H1 (cell line): ENCODE results near the gene ARL6IP5. TPM values are rescaled to one million over a fixed set of nuclear protein-coding genes. Genes with fewer than 3 reads are reported as not detected.

ENCODE experiments used
- CTCF ChIA-PET: fragments of 300-600 bp; sonication (Branson Sonifier 250); formaldehyde crosslinking; loops from one replicate; lab custom pipeline; 2021; ENCODE audit not compliant: partially characterized antibody; lab: Charles Lee
- POLR2A ChIA-PET: fragments of 300-600 bp; sonication (Branson Sonifier 250); formaldehyde crosslinking; loops from one replicate; lab custom pipeline; 2021; ENCODE audit warnings: inconsistent platforms; ENCODE audit not compliant: partially characterized antibody; lab: Charles Lee
- DNase-seq, 2 experiments: peaks; one replicate each; pipeline versions ENCODE4 v3.0.0 to v3.0.0-alpha.2; 2010 to 2022; ENCODE audit warnings: low spot score in 2 of 2, low read depth in 1 of 2, mixed read lengths in 1 of 2
- FAIRE-seq: peaks from 2 replicates; lab custom pipeline; 2011; peaks lifted over from hg19 to GRCh38; lab: Jason Lieb, UNC
- H2AFZ ChIP-seq: 2 replicates; pipeline ENCODE4 v1.8.1; 2012; ENCODE audit warnings: low read length, inconsistent platforms
- H2AK5ac ChIP-seq: 2 replicates; pipeline ENCODE4 v1.6.1; 2013; ENCODE audit warnings: low read depth, low read length
- H2BK120ac ChIP-seq: replicated peaks from 2 replicates; pipeline ENCODE3; 2013; ENCODE audit warnings: low read depth, low read length, inconsistent platforms
- H2BK12ac ChIP-seq: 2 replicates; pipeline ENCODE4 v1.6.1; 2013; ENCODE audit warnings: low read depth, low read length
- H2BK15ac ChIP-seq: 2 replicates; pipeline ENCODE4 v1.6.1; 2013; ENCODE audit warnings: low read length
- H2BK20ac ChIP-seq: 2 replicates; pipeline ENCODE4 v1.6.1; 2013; ENCODE audit warnings: low read length
- H2BK5ac ChIP-seq: 2 replicates; pipeline ENCODE4 v1.6.1; 2013; ENCODE audit warnings: low read depth, low read length
- H3K14ac ChIP-seq: 2 replicates; pipeline ENCODE4 v1.6.1; 2013; ENCODE audit warnings: inconsistent platforms; ENCODE audit not compliant: insufficient read length
- H3K18ac ChIP-seq: 2 replicates; pipeline ENCODE4 v1.6.1; 2013; ENCODE audit warnings: low read length; ENCODE audit errors: extremely low read depth
- H3K23ac ChIP-seq: 2 replicates; pipeline ENCODE4 v1.6.1; 2013; ENCODE audit warnings: inconsistent platforms; ENCODE audit not compliant: insufficient read length
- H3K23me2 ChIP-seq: 2 replicates; pipeline ENCODE4 v1.6.1; 2013; ENCODE audit warnings: low read depth, low read length
- H3K27ac ChIP-seq: 2 replicates; pipeline ENCODE4 v1.6.1; 2011; ENCODE audit warnings: low read depth, low read length, inconsistent platforms
- H3K27me3 ChIP-seq, 4 experiments: replicated peaks in 1 of 4; 1 replicate in 1 of 4; 2 replicates in 3 of 4; pipeline versions ENCODE4 v1.6.1 to v1.8.1; 2011 to 2013; ENCODE audit warnings: low read length in 3 of 4, mild to moderate bottlenecking in 3 of 4, inconsistent platforms in 2 of 4, mixed read lengths in 2 of 4, moderate library complexity in 1 of 4; ENCODE audit not compliant: control insufficient read depth in 3 of 4, insufficient read depth in 3 of 4; ENCODE audit errors: extremely low read depth in 1 of 4
- H3K36me3 ChIP-seq, 4 experiments: 2 replicates each; pipeline versions ENCODE4 v1.6.1 to v1.8.1; 2011 to 2013; ENCODE audit warnings: mild to moderate bottlenecking in 4 of 4, low read length in 3 of 4, moderate library complexity in 2 of 4, control low read depth in 1 of 4, inconsistent platforms in 1 of 4; ENCODE audit not compliant: insufficient read depth in 4 of 4, control insufficient read depth in 2 of 4
- H3K4ac ChIP-seq: replicated peaks from 2 replicates; pipeline ENCODE3; 2013; ENCODE audit warnings: low read length, low read depth, mixed read lengths, inconsistent platforms; ENCODE audit not compliant: insufficient read length
- H3K4me1 ChIP-seq, 4 experiments: replicated peaks in 1 of 4; 1 replicate in 1 of 4; 2 replicates in 3 of 4; pipeline versions ENCODE4 v1.6.1 to v1.8.1; 2011 to 2013; ENCODE audit warnings: low read length in 3 of 4, inconsistent platforms in 2 of 4, mixed read lengths in 1 of 4; ENCODE audit not compliant: insufficient read depth in 4 of 4, control insufficient read depth in 3 of 4
- H3K4me2 ChIP-seq, 2 experiments: 2 replicates each; pipeline versions ENCODE4 v1.6.1 to v1.8.1; 2011 to 2013; ENCODE audit warnings: low read depth in 2 of 2, low read length in 2 of 2, control low read depth in 1 of 2, inconsistent platforms in 1 of 2, mild to moderate bottlenecking in 1 of 2; ENCODE audit not compliant: insufficient read depth in 1 of 2
- H3K4me3 ChIP-seq, 4 experiments: fragments of 200-600, 300-600 bp in 1 of 4; sonication (generic), shearing (Covaris generic), sonication (Bioruptor Twin) in 1 of 4; 2 replicates each; pipeline versions ENCODE4 v1.5.1 to v1.8.1; 2011 to 2016; ENCODE audit warnings: low read length in 4 of 4, low read depth in 3 of 4, control low read depth in 2 of 4, inconsistent platforms in 2 of 4, mild to moderate bottlenecking in 2 of 4, mixed read lengths in 1 of 4, moderate library complexity in 1 of 4; ENCODE audit not compliant: insufficient read depth in 2 of 4; ENCODE audit errors: extremely low read depth in 1 of 4
- H3K56ac ChIP-seq: replicated peaks from 2 replicates; pipeline ENCODE3; 2013; ENCODE audit warnings: low read depth, mild to moderate bottlenecking, mixed read lengths, low read length, inconsistent platforms; ENCODE audit not compliant: insufficient read length
- H3K79me1 ChIP-seq: 2 replicates; pipeline ENCODE4 v1.6.1; 2013; ENCODE audit warnings: low read depth, low read length, control low read depth
- H3K79me2 ChIP-seq, 2 experiments: 2 replicates each; pipeline versions ENCODE4 v1.6.1 to v1.8.1; 2012 to 2013; ENCODE audit warnings: low read length in 2 of 2, mild to moderate bottlenecking in 2 of 2, inconsistent platforms in 1 of 2; ENCODE audit not compliant: insufficient read depth in 2 of 2, control insufficient read depth in 1 of 2
- H3K9ac ChIP-seq, 4 experiments: replicated peaks in 1 of 4; 1 replicate in 1 of 4; 2 replicates in 3 of 4; pipeline versions ENCODE4 v1.6.1 to v1.8.1; 2011 to 2013; ENCODE audit warnings: low read depth in 3 of 4, low read length in 3 of 4, control low read depth in 2 of 4, mild to moderate bottlenecking in 2 of 4, moderate library complexity in 2 of 4, inconsistent platforms in 1 of 4; ENCODE audit errors: extremely low read depth in 1 of 4
- H3K9me3 ChIP-seq, 2 experiments: 2 replicates each; pipeline versions ENCODE4 v1.6.1 to v1.8.1; 2012 to 2013; ENCODE audit warnings: mild to moderate bottlenecking in 2 of 2, moderate library complexity in 2 of 2, control low read depth in 1 of 2, inconsistent platforms in 1 of 2, low read depth in 1 of 2, low read length in 1 of 2, mixed read lengths in 1 of 2; ENCODE audit not compliant: insufficient read depth in 2 of 2
- H4K20me1 ChIP-seq, 2 experiments: replicated peaks in 1 of 2; 2 replicates each; pipeline versions ENCODE3 to v1.8.1; 2011 to 2013; ENCODE audit warnings: inconsistent platforms in 2 of 2, low read length in 2 of 2, mild to moderate bottlenecking in 1 of 2; ENCODE audit not compliant: insufficient read depth in 2 of 2, control insufficient read depth in 1 of 2
- H4K5ac ChIP-seq: 2 replicates; pipeline ENCODE4 v1.6.1; 2013; ENCODE audit warnings: low read length, low read depth, mixed read lengths, inconsistent platforms; ENCODE audit not compliant: insufficient read length
- H4K8ac ChIP-seq: 2 replicates; pipeline ENCODE4 v1.8.0; 2013; ENCODE audit warnings: mild to moderate bottlenecking, moderate library complexity, low read length, inconsistent platforms; ENCODE audit not compliant: insufficient read depth; ENCODE audit errors: extremely low read depth
- H4K91ac ChIP-seq: replicated peaks from 2 replicates; pipeline ENCODE3; 2013; ENCODE audit warnings: low read length, mixed read lengths, inconsistent platforms; ENCODE audit not compliant: insufficient read length
- CTBP2 ChIP-seq: IDR thresholded peaks from 2 replicates; pipeline ENCODE4 v1.7.0; 2011; ENCODE audit warnings: borderline replicate concordance, mild to moderate bottlenecking, moderate library complexity, mixed read lengths, low read length; ENCODE audit not compliant: insufficient read depth, insufficient read length
- FOSL1 ChIP-seq: IDR thresholded peaks from 2 replicates; pipeline ENCODE4 v1.6.1; 2011; ENCODE audit warnings: mild to moderate bottlenecking, low read depth, low read length, moderate library complexity; ENCODE audit not compliant: insufficient read depth
- MAFK ChIP-seq: IDR thresholded peaks from 2 replicates; pipeline ENCODE4 v1.6.1; 2012; ENCODE audit warnings: low read depth, mild to moderate bottlenecking, improper control_type of control experiment, low read length
- NANOG ChIP-seq: IDR thresholded peaks from 2 replicates; pipeline ENCODE4 v1.6.1; 2011; ENCODE audit warnings: low read length, low read depth, mild to moderate bottlenecking, inconsistent platforms; ENCODE audit not compliant: insufficient read depth, poor library complexity, severe bottlenecking
- RAD21 ChIP-seq, 2 experiments: IDR thresholded peaks in 1 of 2; conservative IDR thresholded peaks in 1 of 2; 2 replicates each; pipeline ENCODE4 v1.6.1; 2011; ENCODE audit warnings: low read depth in 2 of 2, low read length in 2 of 2, improper control_type of control experiment in 1 of 2, inconsistent platforms in 1 of 2, mild to moderate bottlenecking in 1 of 2, moderate library complexity in 1 of 2
- SAP30 ChIP-seq: fragments of 300-600 bp; sonication (generic); IDR thresholded peaks from 2 replicates; pipeline ENCODE4 v1.7.1; 2012; ENCODE audit warnings: low read length, moderate library complexity, mild to moderate bottlenecking, inconsistent platforms; ENCODE audit not compliant: insufficient read depth, insufficient replicate concordance
- SP1 ChIP-seq: IDR thresholded peaks from 2 replicates; pipeline ENCODE4 v1.6.1; 2011; ENCODE audit warnings: low read depth, low read length
- SUZ12 ChIP-seq: fragments of 200-600 bp; sonication (generic); IDR thresholded peaks from 2 replicates; pipeline ENCODE4 v1.6.1; 2012; ENCODE audit warnings: mild to moderate bottlenecking, inconsistent platforms, low read length, moderate library complexity, mixed read lengths
- WGBS, 2 experiments: shearing (Covaris generic) in 1 of 2; methylation state at CpG; one replicate each; pipeline versions ENCODE4 v1.1.6 to v1.1.7; 2013 to 2015; ENCODE audit warnings: low lambda C conversion rate in 2 of 2, mixed read lengths in 2 of 2, inconsistent platforms in 1 of 2, low coverage in 1 of 2, missing lambda C conversion rate in 1 of 2; ENCODE audit not compliant: insufficient replicate concordance in 2 of 2, insufficient coverage in 1 of 2, insufficient read length in 1 of 2; ENCODE audit errors: extremely low coverage in 1 of 2, missing lambda C conversion rate in 1 of 2; 5-methylcytosine and 5-hydroxymethylcytosine counted together
- polyA plus RNA-seq, 7 experiments: library from polyadenylated mRNA; depleted of rRNA in 3 of 7; stranded (reverse) in 5 of 7; unstranded in 2 of 7; fragments of >200 nt in 5 of 7; fragments of 200-250 nt in 2 of 7; gene quantifications; 1 replicate in 5 of 7; 2 replicates in 1 of 7; 4 replicates in 1 of 7; pipeline versions ENCODE4 v1.2.1 to v1.2.3, GENCODE V29; 2011 to 2013; ENCODE audit warnings: missing spikeins in 2 of 7, mixed read lengths in 2 of 7
- total RNA-seq: library from RNA; stranded (reverse); fragmentation: NEBNext Ultra II Directional; extraction: Animal tissue kit (Norgen Biotek cat#: 25700); gene quantifications from 2 replicates; pipeline ENCODE4 v1.2.1, GENCODE V29; 2021

The ARL6IP5 gene
- total and polyA plus RNA-seq, 2 of the 8 experiments (the other 6 are each of a cell fraction or from before 2014, with no cell fraction given) = 24.9 to 30.1 TPM

GRCh38 chr3:69126216-69126615, 41.5 kb downstream of the ARL6IP5 start:
- H3K56ac ChIP-seq = no peak overlapping the region
- no peak overlapping the region for H4K8ac ChIP-seq
- no peak overlapping the region for H2BK5ac ChIP-seq
- no peak overlapping the region for H2AFZ ChIP-seq
- no peak overlapping the region for H2BK15ac ChIP-seq
- no peak overlapping the region for H3K27ac ChIP-seq
- no peak overlapping the region for H2AK5ac ChIP-seq
- no peaks in the 10 kb centered on the region; the same call in 1 of the 2 replicates for H3K23me2 ChIP-seq
- no peaks in the 10 kb centered on the region for H3K79me1 ChIP-seq
- no peaks in the 10 kb centered on the region for H3K9me3 ChIP-seq
- no peak overlapping the region for H4K91ac ChIP-seq
- H4K5ac ChIP-seq = no peak overlapping the region
- no peak overlapping the region for H3K14ac ChIP-seq
- no peak for FAIRE-seq
- H2BK20ac ChIP-seq = no peak overlapping the region
- no peak overlapping the region for H3K4me3 ChIP-seq
- WGBS, 2 experiments = 80% methylated on average over 3 of the region's 3 CpGs; no CpG with 5 or more reads in 1 of the 2 experiments
- H3K79me2 ChIP-seq = no peaks in the 10 kb centered on the region
- H3K4me1 ChIP-seq = no peaks in the 10 kb centered on the region
- CTCF ChIA-PET = interaction anchor here (1.0 to 3.6 kb wide), 3 partner anchors 23 to 35 kb away, joined by 3 to 21 read pairs (median 6); no protein-coding TSS in a partner anchor
- H3K9ac ChIP-seq = no peak overlapping the region
- DNase-seq = no peak
- no peaks in the 10 kb centered on the region for H3K27me3 ChIP-seq
- no peak overlapping the region for H3K4me2 ChIP-seq
- H4K20me1 ChIP-seq = no peaks in the 10 kb centered on the region
- TF ChIP-seq RAD21 (IDR thresholded peaks at IDR 0.05 in 1 of 2, conservative IDR thresholded peaks at IDR 0.05 in 1 of 2; ENCODE audit: low read depth in 2 of 2, low read length in 2 of 2) = no peak
- TF ChIP-seq SAP30 = no peak
- TF ChIP-seq MAFK = no peak
- TF ChIP-seq SUZ12 = no peak
- TF ChIP-seq FOSL1 = no peak
- TF ChIP-seq NANOG = no peak
- no peak for TF ChIP-seq CTBP2
- no peak for TF ChIP-seq SP1
- TF ChIP-seq, all 59 proteins: peak for 0
- H2BK12ac ChIP-seq = no peak overlapping the region
- H3K4ac ChIP-seq = no peak overlapping the region
- no peak overlapping the region for H3K18ac ChIP-seq
- POLR2A ChIA-PET = no interaction called here
- H3K23ac ChIP-seq = no peak overlapping the region
- no peak overlapping the region for H2BK120ac ChIP-seq
- H3K36me3 ChIP-seq = no peaks in the 10 kb centered on the region
